Measurements from ENCODE around the gene TULP3.

- TF ChIP-seq POLR2A (IDR thresholded peaks at IDR 0.05; ENCODE audit: low read depth, low read length) (no peak), EZH2 (IDR thresholded peaks at IDR 0.05; ENCODE audit: borderline replicate concordance, low read depth, low read length, severe bottlenecking) (no peak), CTCF (IDR thresholded peaks at IDR 0.05; ENCODE audit: extremely low read depth in 1 of 2, insufficient read depth in 1 of 2, low read depth in 1 of 2, low read length in 2 of 2) (no peak), POLR2AphosphoS5 (IDR thresholded peaks at IDR 0.05; ENCODE audit: insufficient read depth, low read depth, low read length) (no peak), MAX (IDR thresholded peaks at IDR 0.05; ENCODE audit: insufficient read depth, insufficient read length) (no peak), JUN (IDR thresholded peaks at IDR 0.05; ENCODE audit: borderline replicate concordance, insufficient read depth, insufficient read length, low read depth) (no peak), MYC (IDR thresholded peaks at IDR 0.05; ENCODE audit: low read depth, low read length) (no peak), GATA2 (IDR thresholded peaks at IDR 0.05; ENCODE audit: insufficient read depth, insufficient read length, low read depth, low read length) (no peak), FOS (IDR thresholded peaks at IDR 0.05; ENCODE audit: borderline replicate concordance, insufficient read depth, low read length) (no peak)
Observed at GRCh38 chr12:2937500-2937899, 46.8 kb downstream of the TULP3 start.

All from endothelial cell of umbilical vein (primary cell).